SKM-1 treated with dmso at 0.1 percent for 144 hours (cell line): ENCODE measurements around the gene OTOF.

Experiments
- DNase-seq: peaks from one replicate; lab custom pipeline; 2025; ENCODE audit not compliant: unreplicated experiment; lab: John Stamatoyannopoulos, UW

OTOF gene

DNA sequence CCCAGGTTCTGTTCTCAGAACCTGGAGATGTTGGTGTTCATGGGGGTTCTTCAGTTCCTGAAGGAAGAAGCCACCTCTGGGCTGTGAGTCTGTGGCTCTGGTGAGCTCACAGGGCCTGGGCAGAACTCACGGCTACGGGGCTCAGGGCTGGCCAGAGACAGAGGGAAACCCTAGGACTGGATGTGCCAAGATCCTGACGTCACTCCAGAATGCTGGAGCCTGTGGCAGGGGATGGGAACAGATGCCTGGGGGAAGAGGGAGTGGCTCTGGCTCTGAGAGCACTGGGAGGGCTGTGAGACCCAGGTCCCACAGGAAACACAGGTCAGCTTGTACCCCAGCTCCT lies at the start of gene OTOF:
OTOF (minus strand) TSS at position 214 of the 343 bp plus-strand sequence.
- DNase-seq, result no peak

DNA sequence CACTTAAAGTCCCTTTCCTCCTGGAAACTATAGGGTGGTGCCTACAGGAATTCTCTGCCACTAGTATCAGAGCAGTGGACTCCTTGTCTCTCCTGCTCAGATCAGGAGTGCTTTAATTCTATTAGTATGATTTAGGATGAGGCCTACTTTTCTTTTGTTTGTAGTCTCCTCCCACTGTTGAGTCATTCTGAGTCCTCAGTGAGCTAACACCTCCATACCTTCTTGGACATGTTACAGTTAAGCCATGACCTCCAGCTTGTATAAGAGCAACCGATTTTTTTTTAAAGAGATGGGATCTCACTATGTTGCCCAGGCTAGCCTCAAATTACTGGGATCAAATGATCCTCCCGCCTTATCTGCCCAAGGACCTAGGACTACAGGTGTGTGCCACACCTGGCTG lies 48.7 kb upstream of the OTOF start:
- DNase-seq, result no peak

- no peak for DNase-seq
These were observed 48.2 kb upstream of the OTOF start for GRCh38 chr2:26526105-26526504.

DNA sequence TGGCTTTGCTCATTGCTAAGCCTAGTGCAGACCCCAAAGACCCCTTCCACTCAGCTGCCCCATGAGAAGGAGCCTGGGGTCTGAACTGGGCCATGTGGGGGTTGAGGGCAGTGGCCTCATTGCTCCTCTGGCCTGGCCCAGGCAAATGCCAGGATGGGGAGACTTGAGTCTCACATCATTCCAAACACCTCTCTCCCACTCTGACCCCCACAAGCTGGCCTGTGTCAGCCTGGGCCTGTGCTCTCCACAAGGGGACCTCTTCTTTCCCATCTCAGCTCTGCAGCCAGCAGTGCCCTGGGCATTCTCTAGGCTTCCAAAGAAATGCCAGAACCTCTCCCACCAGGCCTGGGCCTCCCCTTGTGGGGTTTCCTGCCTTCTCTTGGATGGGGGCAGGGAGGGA lies 45.8 kb upstream of the OTOF start:
- no peak for DNase-seq

DNA sequence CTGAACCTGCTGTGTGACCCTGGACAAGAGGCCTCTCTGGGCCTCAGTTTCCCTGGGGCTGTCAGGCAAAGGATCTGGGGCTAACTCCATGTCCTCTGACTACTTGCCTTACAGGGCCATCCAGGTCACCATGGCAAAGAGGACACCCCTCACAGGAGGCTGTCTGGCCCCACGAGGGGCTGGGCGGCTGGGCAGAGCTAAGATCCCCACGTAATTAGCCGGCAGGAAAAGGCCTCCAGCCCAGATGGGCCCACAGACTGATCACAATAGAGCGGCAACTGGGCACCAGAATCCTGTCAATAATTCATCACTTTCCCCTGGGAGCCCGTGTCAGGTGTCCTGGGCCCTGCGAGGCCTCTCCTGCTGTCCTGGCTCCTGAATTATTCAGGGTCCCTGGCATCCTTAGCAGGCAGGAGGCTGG lies 44.8 kb upstream of the OTOF start:
- DNase-seq, result no peak

DNA sequence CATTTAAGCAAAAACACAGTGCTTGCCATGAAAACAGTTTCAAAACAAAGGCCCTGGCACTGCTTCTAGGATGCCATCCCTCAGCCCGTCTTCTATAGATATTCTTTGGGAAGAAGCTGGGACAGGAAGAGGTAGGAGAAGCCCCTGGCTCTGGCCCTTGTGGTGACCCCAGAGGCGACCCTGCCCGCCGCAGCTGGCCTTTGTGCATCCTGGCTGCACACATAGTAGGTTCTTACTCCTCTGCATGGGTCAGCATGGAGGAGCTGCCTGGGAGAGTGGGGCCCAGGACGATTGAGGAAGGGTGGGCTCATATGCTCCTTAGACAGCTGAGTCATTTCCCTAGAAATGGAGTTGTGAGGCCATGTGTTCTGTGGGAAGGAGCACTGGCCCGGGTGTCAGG lies 44.4 kb upstream of the OTOF start:
- DNase-seq, result no peak

DNA sequence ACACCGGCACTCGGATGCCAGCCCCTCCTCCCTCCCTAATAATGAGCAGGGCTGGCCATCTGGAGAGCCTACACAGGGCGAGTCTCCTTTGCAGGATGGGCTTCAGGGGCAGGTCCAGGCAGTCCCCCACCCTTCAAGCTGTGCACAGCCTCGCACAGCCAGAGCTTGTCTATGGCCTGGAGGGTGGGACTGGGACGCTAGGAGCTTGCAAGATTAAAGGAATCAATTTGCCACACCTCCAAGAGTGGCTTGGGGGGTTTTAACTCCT lies 43.9 kb upstream of the OTOF start:
- no peak for DNase-seq

DNA sequence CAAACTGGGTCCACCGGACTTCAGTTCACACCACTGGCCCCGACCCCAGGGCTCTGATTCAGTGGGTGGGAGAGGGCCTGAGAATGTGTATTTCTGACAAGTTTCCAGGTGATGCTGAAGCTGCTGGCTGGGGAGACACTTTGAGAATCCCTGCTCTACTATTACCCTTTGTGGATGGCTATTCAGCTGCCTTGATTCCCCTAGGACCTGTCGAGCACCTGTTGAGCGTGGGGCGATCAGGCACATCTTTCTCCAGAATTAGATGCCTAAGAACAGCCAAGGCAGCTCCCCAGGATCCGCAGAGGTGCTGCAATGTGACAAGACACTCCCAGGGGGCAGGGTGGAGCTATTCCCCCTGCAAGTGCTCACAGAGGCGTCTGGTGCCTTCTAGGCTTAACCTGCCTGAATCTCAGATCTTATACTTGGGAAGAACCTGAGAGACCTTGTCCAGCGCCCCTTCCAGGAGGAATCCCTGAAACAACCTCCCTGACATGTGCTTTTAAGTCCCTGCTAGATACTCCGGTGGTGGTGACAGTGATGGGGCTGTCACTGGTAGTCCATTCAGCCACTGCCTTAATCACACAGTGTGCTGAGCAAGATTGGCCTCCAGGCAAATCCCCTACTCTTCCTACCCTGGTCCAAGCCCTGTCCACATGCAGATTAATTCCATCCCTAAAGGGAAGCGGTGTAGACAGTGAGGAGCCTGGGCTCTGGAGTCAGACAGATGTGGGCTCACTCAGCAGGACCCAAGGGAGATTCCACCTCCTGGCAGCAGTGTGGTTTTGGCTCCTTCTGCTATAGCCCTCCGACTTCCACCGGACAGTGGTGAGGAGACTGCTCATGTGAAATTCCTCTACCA lies 43.4 kb upstream of the OTOF start:
- DNase-seq, result no peak

DNA sequence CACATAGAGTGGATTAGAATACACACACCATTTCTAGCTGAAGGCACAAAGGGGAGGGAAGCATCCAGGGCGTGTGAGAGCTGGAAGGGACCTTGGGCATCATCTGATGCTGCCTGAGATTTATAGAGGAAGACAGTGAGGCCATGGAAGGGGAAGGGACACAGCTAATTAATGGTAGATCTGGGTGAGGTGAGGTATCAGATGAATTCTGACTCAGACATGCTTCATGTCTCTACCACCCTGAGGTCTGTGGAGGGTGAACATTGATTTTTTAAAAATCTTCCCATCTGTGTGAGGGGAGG lies 42.2 kb upstream of the OTOF start:
- DNase-seq, result no peak

GRCh38 chr2:26519396-26520147 lies 41.6 kb upstream of the OTOF start:
- no peak for DNase-seq

DNA sequence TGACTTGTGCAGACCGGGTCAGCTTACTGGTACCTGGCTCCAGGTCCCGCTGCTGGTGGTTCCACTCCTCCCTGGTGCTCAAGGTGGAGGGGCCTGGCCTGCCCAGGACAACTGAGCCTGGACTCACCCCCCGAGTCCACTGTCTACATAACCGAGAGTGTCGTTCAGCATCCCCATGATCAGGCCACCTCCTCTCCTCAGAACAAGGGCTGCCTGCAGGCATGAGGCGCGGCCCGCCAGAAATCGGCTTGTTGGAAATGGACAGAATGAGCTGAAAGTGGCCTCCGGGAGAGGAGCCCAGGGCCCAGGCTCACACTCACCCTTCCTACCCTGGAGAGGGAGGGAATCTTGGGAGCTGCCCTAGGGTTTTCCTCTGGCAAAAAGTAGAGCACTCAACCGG lies 38.9 kb upstream of the OTOF start:
- no peak for DNase-seq

DNA sequence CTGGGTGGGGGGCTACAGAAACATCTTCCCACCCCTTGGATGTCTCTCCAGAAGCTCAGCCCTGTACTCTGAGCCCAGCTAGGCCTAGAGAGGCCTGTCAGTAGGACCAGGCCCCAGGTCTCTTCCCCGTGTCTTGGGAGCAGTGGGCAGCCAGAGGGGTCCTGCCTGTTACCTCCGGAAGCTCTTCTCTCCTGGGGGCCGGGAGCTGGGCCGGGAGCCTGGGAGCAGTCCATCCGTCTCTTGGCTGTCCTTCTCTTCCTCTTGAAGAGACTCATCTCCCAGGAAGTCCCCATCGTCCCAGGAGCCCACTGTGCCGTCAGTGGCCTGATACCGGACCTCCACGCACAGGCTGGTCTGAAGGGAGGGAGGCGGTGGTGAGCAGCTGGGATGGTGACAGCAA lies 38.3 kb upstream of the OTOF start:
- no peak for DNase-seq

GRCh38 chr2:26515771-26516170 lies 37.8 kb upstream of the OTOF start:
- no peak for DNase-seq

DNA sequence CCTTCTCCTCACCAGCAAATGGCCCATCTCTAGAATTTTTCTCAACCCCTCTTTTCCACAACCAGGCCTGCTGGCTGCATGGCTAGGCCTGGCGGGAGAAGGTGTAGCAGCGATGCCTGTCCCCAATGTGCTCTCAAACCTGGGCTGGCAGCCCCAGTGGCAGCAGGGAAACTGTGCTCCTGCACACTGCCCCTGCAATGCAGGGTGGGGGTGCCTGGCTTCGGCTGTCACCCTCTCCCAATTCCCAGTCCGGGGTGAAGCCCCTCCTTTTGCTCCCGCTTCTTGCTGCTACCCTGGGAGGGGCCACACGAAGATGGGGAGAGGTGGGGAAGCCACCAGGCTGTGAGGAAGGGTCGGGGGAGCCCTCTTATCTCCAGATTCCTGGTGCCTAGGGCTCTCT lies 36.1 kb upstream of the OTOF start:
- DNase-seq, result no peak

- DNase-seq, result no peak
These were observed 35.3 kb upstream of the OTOF start for GRCh38 chr2:26513261-26513660.

DNA sequence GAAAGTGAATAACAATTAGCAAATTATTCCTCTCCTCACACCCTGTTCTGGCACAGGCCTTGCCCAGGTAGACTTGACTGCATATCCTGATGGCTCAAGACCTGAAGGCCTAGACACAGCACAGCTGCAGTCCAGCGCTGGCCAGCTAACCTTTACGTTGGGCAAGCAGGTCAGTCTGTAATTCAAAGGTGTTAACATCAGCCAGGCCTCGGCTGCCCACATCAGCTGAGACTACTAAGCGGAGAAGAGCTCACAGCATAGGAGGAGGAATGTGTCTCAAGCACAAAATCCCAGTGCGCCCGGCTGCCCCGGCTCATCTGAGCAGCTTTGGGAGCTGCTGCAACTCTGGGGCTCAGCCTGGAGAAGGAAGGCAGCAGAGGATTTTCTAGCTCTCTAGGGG lies 33.5 kb upstream of the OTOF start:
- no peak for DNase-seq

DNA sequence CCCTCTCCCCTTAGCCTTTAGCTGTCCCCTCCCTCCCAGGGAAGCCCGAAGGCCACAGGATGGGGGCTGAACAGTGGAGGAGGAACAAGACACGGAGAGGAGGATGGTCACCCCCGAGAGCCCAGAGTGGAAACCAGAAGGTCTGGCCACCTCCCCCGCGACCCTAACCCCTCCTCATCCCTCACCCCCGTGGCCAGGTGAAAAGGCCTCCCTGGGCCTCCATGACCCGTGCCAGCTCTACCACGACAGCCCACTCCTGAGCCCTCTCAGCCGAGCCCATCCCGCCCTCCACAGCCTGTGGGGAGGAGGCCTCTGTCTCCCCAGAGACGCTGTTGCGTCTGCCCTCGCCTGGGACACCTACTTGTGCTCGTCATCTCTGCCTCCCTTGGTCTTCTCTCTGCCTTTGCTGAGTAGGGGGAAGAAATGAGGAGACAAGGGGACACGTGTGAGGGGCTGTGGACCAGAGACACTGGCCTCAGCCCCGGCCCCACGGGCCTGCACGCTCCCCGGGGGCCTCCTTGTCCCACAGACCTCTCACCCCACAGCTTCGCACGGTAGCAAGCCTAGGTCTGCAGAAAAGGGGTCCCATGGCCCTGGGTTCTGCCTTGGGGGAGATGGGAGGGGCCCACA lies 32.5 kb upstream of the OTOF start:
- no peak for DNase-seq

DNA sequence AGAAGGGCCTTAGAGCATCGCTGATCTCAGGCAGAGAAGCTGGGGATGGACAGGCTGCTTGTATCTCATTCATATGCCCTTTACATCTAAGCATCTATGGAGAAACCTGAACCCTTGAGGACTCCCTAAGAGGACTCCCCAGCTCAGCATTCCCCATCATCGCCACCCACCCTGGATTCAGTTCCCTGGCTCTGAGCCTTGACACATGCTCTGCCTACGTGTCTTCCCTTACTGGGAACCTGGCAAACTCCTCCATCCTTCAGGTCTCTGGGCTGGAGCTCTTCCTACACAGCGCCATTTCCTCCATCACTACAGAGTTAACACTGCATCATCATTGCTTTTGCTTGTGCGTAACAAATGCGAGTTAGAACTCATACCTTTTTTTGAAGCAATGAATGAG lies 31.2 kb upstream of the OTOF start:
- no peak for DNase-seq

DNA sequence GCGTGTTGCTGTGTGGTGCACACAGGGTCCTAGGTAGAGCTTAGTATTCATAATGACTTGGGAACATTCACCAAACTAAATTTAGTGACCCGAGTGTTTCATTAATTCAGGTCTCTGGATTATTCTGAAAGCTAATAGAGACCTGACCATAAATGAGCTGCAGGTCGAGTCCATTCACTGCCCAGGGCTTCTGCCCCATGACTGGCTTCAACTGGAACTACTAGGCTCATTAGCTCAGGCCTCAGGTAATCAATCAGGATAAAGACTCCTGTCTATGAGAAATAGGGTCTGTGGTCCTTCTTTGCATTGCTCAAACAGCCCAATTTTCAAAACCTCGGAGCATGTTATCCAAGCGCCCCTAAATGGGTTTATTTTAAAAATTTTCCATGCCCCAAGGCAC lies 30.0 kb upstream of the OTOF start:
- DNase-seq, result no peak

DNA sequence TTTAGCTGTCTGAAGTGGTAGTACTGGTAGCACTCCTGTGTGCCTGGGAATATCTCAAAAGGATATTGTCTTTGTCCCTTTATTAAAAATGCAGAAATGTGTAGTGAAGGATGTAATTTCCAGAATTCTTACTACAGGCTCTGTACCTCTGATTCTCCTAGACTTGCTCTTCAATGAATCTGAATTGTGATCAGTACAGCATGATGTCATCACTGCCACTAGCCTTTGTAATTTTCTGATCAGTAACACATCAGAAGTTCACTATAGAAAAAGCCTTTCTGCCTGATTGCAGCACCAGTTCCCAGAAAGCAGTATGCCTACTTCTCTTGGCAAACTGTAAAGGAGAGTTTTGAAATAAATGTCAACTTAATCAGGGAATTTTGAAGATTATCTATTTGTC lies 29.2 kb upstream of the OTOF start:
- DNase-seq, result no peak

DNA sequence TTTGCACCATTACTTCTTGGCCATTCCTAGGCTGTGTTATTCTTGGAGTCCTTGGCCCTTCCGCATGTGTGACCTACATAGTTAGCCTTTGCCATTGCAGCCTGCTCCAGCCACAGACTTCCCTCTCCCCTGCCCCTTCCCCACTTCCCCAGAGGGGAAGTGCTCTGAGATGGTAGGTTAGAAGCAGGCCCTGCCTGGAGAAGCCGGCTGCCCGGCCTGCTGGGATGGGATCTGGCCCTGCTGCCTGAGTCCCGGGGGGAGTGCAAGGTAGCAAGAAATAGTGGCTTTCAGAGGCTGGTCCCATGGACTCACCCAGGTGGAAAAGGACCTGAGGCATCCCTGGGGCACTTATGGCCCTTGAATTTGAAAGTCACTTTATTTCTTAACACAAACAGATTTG lies 28.4 kb upstream of the OTOF start:
- DNase-seq, result no peak

DNA sequence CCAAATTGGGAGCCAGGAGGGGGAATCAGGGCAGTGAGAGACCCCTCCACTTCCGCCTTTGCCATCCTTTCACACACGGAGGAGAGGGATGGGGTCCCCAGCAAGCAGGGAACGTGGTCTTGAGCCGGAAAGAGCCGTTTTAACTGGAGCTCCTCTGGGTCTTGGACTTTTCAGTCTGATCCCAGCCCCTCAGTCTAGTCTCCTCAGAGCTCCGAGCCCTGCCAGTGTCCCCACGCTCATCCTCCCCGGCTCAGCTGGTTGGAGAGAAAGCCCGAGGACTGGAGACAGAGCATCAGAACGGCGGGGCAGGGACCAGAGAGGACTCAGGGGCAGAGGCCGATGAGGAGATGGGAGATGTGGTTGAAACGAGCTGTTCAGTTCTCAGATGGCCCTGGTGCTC lies 26.1 kb upstream of the OTOF start:
- no peak for DNase-seq
